ENCODE results near the gene PFKM. TPM values are rescaled to one million over a fixed set of nuclear protein-coding genes. Genes with fewer than 3 reads are reported as not detected.

The PFKM gene
- total and polyA plus RNA-seq, 2 donors from 2014 or later: 67.7 to 69.6 TPM

- H3K9ac ChIP-seq (ENCODE audit: low read length in 3 of 3): no peak overlapping the region
- TF ChIP-seq, protein P1, sequence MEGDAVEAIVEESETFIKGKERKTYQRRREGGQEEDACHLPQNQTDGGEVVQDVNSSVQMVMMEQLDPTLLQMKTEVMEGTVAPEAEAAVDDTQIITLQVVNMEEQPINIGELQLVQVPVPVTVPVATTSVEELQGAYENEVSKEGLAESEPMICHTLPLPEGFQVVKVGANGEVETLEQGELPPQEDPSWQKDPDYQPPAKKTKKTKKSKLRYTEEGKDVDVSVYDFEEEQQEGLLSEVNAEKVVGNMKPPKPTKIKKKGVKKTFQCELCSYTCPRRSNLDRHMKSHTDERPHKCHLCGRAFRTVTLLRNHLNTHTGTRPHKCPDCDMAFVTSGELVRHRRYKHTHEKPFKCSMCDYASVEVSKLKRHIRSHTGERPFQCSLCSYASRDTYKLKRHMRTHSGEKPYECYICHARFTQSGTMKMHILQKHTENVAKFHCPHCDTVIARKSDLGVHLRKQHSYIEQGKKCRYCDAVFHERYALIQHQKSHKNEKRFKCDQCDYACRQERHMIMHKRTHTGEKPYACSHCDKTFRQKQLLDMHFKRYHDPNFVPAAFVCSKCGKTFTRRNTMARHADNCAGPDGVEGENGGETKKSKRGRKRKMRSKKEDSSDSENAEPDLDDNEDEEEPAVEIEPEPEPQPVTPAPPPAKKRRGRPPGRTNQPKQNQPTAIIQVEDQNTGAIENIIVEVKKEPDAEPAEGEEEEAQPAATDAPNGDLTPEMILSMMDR (IDR thresholded peaks at IDR 0.05; ENCODE audit: borderline replicate concordance, extremely low read depth, insufficient read depth): no peak
Measured at GRCh38 chr12:48176417-48176751, 57.2 kb downstream of the PFKM start.

DNA sequence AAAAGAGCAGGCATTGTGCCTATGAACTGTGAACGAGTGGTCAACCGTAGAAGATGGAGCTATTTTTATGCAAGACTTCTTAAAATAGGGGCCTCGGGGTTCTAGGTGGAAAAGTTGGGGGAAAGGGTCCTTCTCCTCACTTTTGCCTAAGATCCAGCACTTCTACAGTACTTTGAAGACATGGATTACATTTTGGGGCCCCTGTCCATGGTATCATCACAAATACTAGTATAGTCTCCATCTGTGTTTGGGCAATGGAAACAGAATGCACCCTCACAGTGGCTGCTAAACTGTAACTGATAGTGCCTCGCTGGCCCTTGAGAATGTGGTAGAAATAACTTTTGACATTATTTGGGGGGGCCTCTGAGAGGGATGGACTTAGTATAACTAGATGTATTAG lies 58.8 kb downstream of the PFKM start:
- TF ChIP-seq, protein P1 (IDR thresholded peaks at IDR 0.05; ENCODE audit: borderline replicate concordance, extremely low read depth, insufficient read depth): no peak
- no peak for FAIRE-seq
- H3K27me3 ChIP-seq (ENCODE audit: control insufficient read depth, insufficient read depth, low read length): peaks cover 11% of the 10 kb centered on the region

More at GRCh38 chr12:48176417-48176751, 57.2 kb downstream of the PFKM start:
- intact Hi-C loops (cut with DNase I): no loop called here
- Histone ChIP-seq H3K9me3 (ENCODE audit: control insufficient read depth in 2 of 3, insufficient read depth in 1 of 3, low read length in 3 of 3) (no peaks in the 10 kb centered on the region), H3K4me1 (ENCODE audit: control insufficient read depth in 2 of 3, insufficient read depth in 2 of 3, low read depth in 1 of 3, low read length in 3 of 3) (peaks cover 0 to 4% (median 0%) of the 10 kb centered on the region in 3 donors), H3K27ac (ENCODE audit: low read depth in 2 of 2, low read length in 2 of 2) (no peak overlapping the region), H3K4me3 (ENCODE audit: low read length in 3 of 3) (no peak overlapping the region), H3K36me3 (ENCODE audit: control insufficient read depth in 2 of 3, insufficient read depth in 3 of 3, low read length in 3 of 3) (no peaks in the 10 kb centered on the region), H3K27me3 (ENCODE audit: control insufficient read depth, insufficient read depth, low read length) (no peaks in the 10 kb centered on the region)
- FAIRE-seq (no peak), DNase-seq (no peak)

DNA sequence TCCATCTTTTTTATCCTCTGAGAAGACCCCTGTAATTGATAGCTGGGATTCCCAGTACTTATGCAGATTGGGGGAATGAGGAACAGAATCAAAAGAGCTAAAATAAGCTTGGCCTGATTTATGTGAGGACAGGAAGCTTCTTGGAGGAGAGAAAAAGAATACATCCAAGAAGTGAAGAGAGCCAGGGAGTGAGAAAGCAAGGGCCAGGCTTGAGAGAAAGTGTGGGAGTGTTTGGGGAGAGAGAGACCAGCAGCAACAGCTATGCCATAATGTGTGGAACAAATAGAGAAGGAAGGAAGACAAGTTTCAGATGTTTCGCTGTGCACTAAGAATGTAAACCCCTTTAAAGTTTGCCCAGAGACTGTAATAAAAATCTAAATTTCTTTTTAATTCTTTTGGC lies 60.3 kb downstream of the PFKM start:
- Histone ChIP-seq H3K27me3 (ENCODE audit: control insufficient read depth, insufficient read depth, low read length) (peaks cover 13% of the 10 kb centered on the region), H3K4me3 (ENCODE audit: low read length in 3 of 3) (no peak overlapping the region), H3K9ac (ENCODE audit: low read length in 3 of 3) (no peak overlapping the region), H3K27ac (ENCODE audit: low read depth in 2 of 2, low read length in 2 of 2) (no peak overlapping the region), H3K36me3 (ENCODE audit: control insufficient read depth in 2 of 3, insufficient read depth in 3 of 3, low read length in 3 of 3) (no peaks in the 10 kb centered on the region), H3K4me1 (ENCODE audit: control insufficient read depth in 2 of 3, insufficient read depth in 2 of 3, low read depth in 1 of 3, low read length in 3 of 3) (peaks cover 0 to 13% (median 4%) of the 10 kb centered on the region in 3 donors), H3K9me3 (ENCODE audit: control insufficient read depth in 2 of 3, insufficient read depth in 1 of 3, low read length in 3 of 3) (no peaks in the 10 kb centered on the region)
- TF ChIP-seq, protein P1 (IDR thresholded peaks at IDR 0.05; ENCODE audit: borderline replicate concordance, extremely low read depth, insufficient read depth): no peak
- FAIRE-seq: no peak
- no peak for DNase-seq
- intact Hi-C loops (cut with DNase I): no loop called here

More for the DNA sequence above, 58.8 kb downstream of the PFKM start:
- Histone ChIP-seq H3K9ac (ENCODE audit: low read length in 3 of 3) (no peak overlapping the region), H3K4me3 (ENCODE audit: low read length in 3 of 3) (no peak overlapping the region), H3K9me3 (ENCODE audit: control insufficient read depth in 2 of 3, insufficient read depth in 1 of 3, low read length in 3 of 3) (no peaks in the 10 kb centered on the region), H3K4me1 (ENCODE audit: control insufficient read depth in 2 of 3, insufficient read depth in 2 of 3, low read depth in 1 of 3, low read length in 3 of 3) (peaks cover 0 to 5% (median 4%) of the 10 kb centered on the region in 3 donors), H3K36me3 (ENCODE audit: control insufficient read depth in 2 of 3, insufficient read depth in 3 of 3, low read length in 3 of 3) (no peaks in the 10 kb centered on the region), H3K27ac (ENCODE audit: low read depth in 2 of 2, low read length in 2 of 2) (no peak overlapping the region)
- no peak for DNase-seq
- intact Hi-C loops (cut with DNase I): no loop called here

GRCh38 chr12:48180424-48180823 lies 61.3 kb downstream of the PFKM start:
- DNase-seq (no peak), FAIRE-seq (no peak)
- H3K9me3 ChIP-seq (ENCODE audit: control insufficient read depth in 2 of 3, insufficient read depth in 1 of 3, low read length in 3 of 3): no peaks in the 10 kb centered on the region
- H3K27me3 ChIP-seq (ENCODE audit: control insufficient read depth, insufficient read depth, low read length): peaks cover 13% of the 10 kb centered on the region
- TF ChIP-seq, protein P1 (IDR thresholded peaks at IDR 0.05; ENCODE audit: borderline replicate concordance, extremely low read depth, insufficient read depth): no peak
- H3K36me3 ChIP-seq (ENCODE audit: control insufficient read depth in 2 of 3, insufficient read depth in 3 of 3, low read length in 3 of 3): no peaks in the 10 kb centered on the region
- intact Hi-C loops (cut with DNase I): no loop called here
- no peak overlapping the region for H3K9ac ChIP-seq (ENCODE audit: low read length in 3 of 3)
- H3K27ac ChIP-seq (ENCODE audit: low read depth in 2 of 2, low read length in 2 of 2): no peak overlapping the region
- no peak overlapping the region for H3K4me3 ChIP-seq (ENCODE audit: low read length in 3 of 3)
- H3K4me1 ChIP-seq (ENCODE audit: control insufficient read depth in 2 of 3, insufficient read depth in 2 of 3, low read depth in 1 of 3, low read length in 3 of 3): peaks cover 0 to 13% (median 4%) of the 10 kb centered on the region in 3 donors

Measured in kidney (tissue), 14 donors.